Activated T-helper 17 cell treated with anti-CD3 and anti-CD28 coated beads, Interleukin-2, amount 50 U/mL, for 72 hours (primary cell): ENCODE data around the gene CDYL. TPM values are rescaled to one million over a fixed set of nuclear protein-coding genes. Genes with fewer than 3 reads are reported as not detected.
A peak's percentile ranks its signal among the peaks of the same experiment; 100 is the strongest.
"Not testable (repeated sequence)": the region's sequence is repeated elsewhere in the genome, so short reads cannot be mapped to it uniquely, and the experiment has no call there.

Experiments
- ATAC-seq: fragments of 150-1000 bp; cut with Tn5 transposase; replicated peaks from 2 replicates; pipeline ENCODE4 v1.10.0; 2021; ENCODE audit warnings: mild to moderate bottlenecking, moderate library complexity
- H3K27ac Mint-ChIP-seq: one replicate; pipeline ENCODE4 v1.8.0; 2022; ENCODE audit warnings: mixed read lengths
- H3K27me3 Mint-ChIP-seq: one replicate; pipeline ENCODE4 v1.8.0; 2022; ENCODE audit warnings: mixed read lengths
- H3K36me3 Mint-ChIP-seq: one replicate; pipeline ENCODE4 v1.8.0; 2022; ENCODE audit warnings: low read depth, mild to moderate bottlenecking, mixed read lengths
- H3K4me1 Mint-ChIP-seq: one replicate; pipeline ENCODE4 v1.8.0; 2022; ENCODE audit warnings: mixed read lengths
- H3K4me3 Mint-ChIP-seq: one replicate; pipeline ENCODE4 v1.8.0; 2022; ENCODE audit warnings: mild to moderate bottlenecking, mixed read lengths
- H3K9me3 Mint-ChIP-seq: one replicate; pipeline ENCODE4 v1.8.0; 2022; ENCODE audit warnings: mixed read lengths
- total RNA-seq, 2 donors: library from RNA; stranded (reverse); gene quantifications; one replicate each; pipeline ENCODE4 v1.2.3, GENCODE V29; 2022

Gene CDYL
- total RNA-seq, 2 donors from 2014 or later: 23.3 to 24.5 TPM

GRCh38 chr6:5005038-5005433, 228.8 kb downstream of the CDYL start:
- H3K27me3 Mint-ChIP-seq: not testable (repeated sequence)

More at GRCh38 chr6:5005038-5005433, 228.8 kb downstream of the CDYL start:
- ATAC-seq, H3K9me3 Mint-ChIP-seq, H3K4me1 Mint-ChIP-seq: not testable (repeated sequence)
- peaks cover 13% of the 10 kb centered on the region for H3K36me3 Mint-ChIP-seq
- H3K27ac Mint-ChIP-seq: peak overlapping the region; percentile 93
- H3K4me3 Mint-ChIP-seq: peak overlapping the region; percentile 89

Other genes starting within 250 kb of the CDYL start
- 10 to 100 TPM in 1 of 2 donors, 1 to 10 TPM in 1; 8.0 to 19.4 TPM for gene RPP40, start 227.6 kb downstream of the CDYL start, total RNA-seq